AG09309 (cell line): ENCODE data around the gene AMMECR1.
"Not testable (repeated sequence)": the region's sequence is repeated elsewhere in the genome, so short reads cannot be mapped to it uniquely, and the experiment has no call there.

Experiments used
- DNase-seq: peaks from one replicate; pipeline ENCODE4 v3.0.0-alpha.2; 2010; ENCODE audit warnings: low read depth
- H3K4me3 ChIP-seq: 2 replicates; pipeline ENCODE4 v1.5.1; 2011; ENCODE audit warnings: mild to moderate bottlenecking, low read depth, low read length, moderate library complexity; ENCODE audit not compliant: control insufficient read depth
- CTCF ChIP-seq: IDR thresholded peaks from 2 replicates; pipeline ENCODE4 v1.5.1; 2011; ENCODE audit warnings: mild to moderate bottlenecking, low read depth, low read length, inconsistent platforms; ENCODE audit not compliant: insufficient read depth, control insufficient read depth; ENCODE audit errors: missing control alignments

The AMMECR1 gene

GRCh38 chrX:110251526-110251925 is 66.4 kb downstream of the AMMECR1 start:
- H3K4me3 ChIP-seq = no peak overlapping the region
- DNase-seq = no peak
- no peak for TF ChIP-seq CTCF

- no peak for TF ChIP-seq CTCF
- H3K4me3 ChIP-seq = no peak overlapping the region
- no peak for DNase-seq
Observed at GRCh38 chrX:110250847-110251246, 67.0 kb downstream of the AMMECR1 start.

GRCh38 chrX:110248578-110248977 is 69.3 kb downstream of the AMMECR1 start:
- TF ChIP-seq CTCF = no peak
- no peak overlapping the region for H3K4me3 ChIP-seq
- no peak for DNase-seq

- TF ChIP-seq CTCF = no peak
- no peak for DNase-seq
- H3K4me3 ChIP-seq = no peak overlapping the region
Observed at GRCh38 chrX:110245011-110245410, 72.9 kb downstream of the AMMECR1 start.

GRCh38 chrX:110242371-110242770 is 75.5 kb downstream of the AMMECR1 start:
- DNase-seq = no peak
- no peak for TF ChIP-seq CTCF

GRCh38 chrX:110241816-110242215 is 76.1 kb downstream of the AMMECR1 start:
- no peak overlapping the region for H3K4me3 ChIP-seq
- TF ChIP-seq CTCF = no peak
- no peak for DNase-seq

More at GRCh38 chrX:110242371-110242770, 75.5 kb downstream of the AMMECR1 start:
- no peak overlapping the region for H3K4me3 ChIP-seq

GRCh38 chrX:110238259-110238658 is 79.6 kb downstream of the AMMECR1 start:
- not testable (repeated sequence) for H3K4me3 ChIP-seq, DNase-seq

- not testable (repeated sequence) for DNase-seq, H3K4me3 ChIP-seq
Observed at GRCh38 chrX:110231485-110231884, 86.4 kb downstream of the AMMECR1 start.

GRCh38 chrX:110229497-110230111 is 88.3 kb downstream of the AMMECR1 start:
- H3K4me3 ChIP-seq, DNase-seq: not testable (repeated sequence)
